GM12873 (cell line): Measurements from ENCODE around the gene FAM20C.

Experiments used
- CTCF ChIP-seq: IDR thresholded peaks from 2 replicates; pipeline ENCODE4 v1.5.1; 2012; ENCODE audit warnings: low read depth, mild to moderate bottlenecking, moderate library complexity, low read length, control low read depth; ENCODE audit not compliant: insufficient read depth; ENCODE audit errors: missing control alignments

The FAM20C gene

DNA sequence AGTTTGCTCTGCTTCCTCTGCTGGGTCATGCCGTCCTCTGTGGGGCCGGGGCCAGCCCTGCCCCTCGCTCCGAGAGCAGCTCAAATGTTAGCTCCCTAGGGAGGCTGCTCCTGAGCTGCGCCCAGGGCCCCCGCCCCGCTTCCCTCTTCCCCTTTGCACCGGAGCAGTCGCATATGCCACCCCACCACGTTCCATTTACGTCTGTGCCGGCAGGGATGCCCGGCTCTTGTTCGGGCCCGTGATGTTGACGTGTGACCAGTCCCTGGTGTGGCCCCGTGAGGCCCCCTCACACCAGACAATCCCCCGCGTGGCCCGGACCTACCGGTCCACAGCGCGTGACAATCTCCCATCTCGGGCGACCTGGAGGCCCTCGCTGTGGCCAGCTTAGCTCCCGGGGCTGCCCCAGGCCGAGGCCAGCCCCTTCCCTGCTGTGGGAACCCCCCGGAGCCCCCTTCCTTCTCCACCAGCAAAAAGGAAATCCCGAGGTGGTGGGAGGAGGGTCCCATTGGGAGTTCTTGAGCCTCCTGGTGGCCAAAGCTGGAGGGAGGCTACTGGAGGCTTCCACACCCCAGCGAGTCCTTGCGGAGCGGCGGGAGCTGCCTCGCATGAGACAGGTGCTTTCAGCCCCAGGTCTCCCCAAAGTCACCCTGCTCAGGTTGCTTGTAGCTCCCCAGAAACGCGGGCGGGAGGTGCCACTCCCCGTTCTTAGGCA, 15.2 kb downstream of the FAM20C start:
- TF ChIP-seq CTCF, result no peak

- TF ChIP-seq CTCF, result no peak
These were observed 15.8 kb downstream of the FAM20C start for GRCh38 chr7:208130-208673.

DNA sequence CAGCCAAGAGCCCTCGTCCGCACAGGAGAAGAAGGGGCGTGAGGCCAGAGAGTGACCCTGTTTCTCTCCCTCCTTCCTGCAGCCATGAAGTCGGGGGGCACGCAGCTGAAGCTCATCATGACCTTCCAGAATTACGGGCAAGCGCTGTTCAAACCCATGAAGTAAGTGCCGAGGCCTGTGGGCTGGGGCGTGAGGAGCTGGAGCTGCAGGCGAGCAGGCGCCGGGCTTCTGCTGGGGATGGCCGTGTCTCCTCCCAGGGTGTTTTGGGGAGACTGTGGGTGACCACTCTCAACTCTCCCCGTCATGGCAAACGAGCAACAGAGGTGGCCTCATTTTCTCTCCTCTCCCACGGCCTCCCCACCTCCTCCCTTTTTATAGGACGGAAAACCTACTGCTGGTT, 16.4 kb downstream of the FAM20C start:
- TF ChIP-seq CTCF, result no peak

GRCh38 chr7:209416-209815, 17.0 kb downstream of the FAM20C start:
- no peak for TF ChIP-seq CTCF

GRCh38 chr7:209906-210305, 17.5 kb downstream of the FAM20C start:
- no peak for TF ChIP-seq CTCF

DNA sequence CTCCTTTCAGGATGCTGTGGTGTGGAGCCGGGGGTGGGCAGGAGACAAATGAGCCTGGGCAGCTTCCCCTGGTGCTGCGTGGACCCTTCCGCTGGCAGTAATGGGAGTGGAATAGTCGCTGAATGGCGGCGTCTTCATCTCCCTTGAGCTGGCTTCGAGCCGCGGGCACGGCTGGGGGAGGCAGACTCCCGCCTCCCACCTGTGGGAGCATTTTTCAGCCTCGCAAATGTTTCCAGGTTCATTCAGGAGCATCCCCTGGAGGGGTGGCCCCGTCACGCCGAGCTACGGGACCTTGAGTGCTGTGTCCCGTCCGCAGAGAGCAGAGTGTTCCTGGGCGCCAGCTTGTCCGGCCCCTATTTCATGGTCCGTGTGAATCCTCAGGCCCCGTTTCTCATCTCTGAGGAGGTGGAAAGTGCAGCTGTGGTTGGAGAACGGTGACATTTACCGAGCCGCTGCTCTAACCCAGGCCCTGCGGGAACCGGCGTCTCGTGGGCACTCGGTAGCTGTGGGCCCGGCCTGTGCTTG, 18.1 kb downstream of the FAM20C start:
- TF ChIP-seq CTCF, result no peak

DNA sequence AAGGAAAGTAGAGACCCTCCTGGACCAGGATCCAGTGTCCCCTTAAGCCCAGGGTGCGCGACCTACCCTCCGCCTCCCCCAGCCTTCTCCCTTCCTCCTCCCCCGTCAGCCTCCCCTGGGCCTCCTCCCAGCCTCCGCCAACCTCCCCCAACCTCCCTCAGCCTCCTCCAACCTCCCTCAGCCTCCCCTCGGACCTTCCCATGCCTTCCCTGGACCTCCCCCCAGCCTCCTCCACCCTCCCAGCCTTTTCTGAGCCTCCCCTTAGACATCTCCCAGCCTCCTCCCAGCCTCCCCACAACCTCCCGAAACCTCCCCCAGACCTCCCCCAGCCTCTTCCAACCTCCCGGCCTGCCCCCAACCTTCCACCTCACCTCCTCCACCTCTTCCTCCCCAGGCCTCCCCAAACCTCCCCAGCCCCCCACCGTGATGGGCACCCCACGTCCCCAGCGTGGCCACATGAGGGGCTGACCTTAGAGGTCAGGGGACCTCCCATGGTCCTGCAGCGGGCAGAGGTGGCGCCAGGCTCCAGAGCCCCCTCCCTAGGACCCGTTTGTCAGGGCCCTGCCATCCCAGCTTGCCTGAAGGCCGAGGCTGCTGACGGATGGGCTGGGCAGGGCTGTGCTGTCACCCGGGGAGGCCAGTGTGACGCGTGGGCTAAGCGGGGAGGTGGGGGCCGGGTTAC, 18.8 kb downstream of the FAM20C start:
- TF ChIP-seq CTCF, result no peak
